GM12878 (cell line): ENCODE data around the gene PLA2G4C. TPM values are rescaled to one million over a fixed set of nuclear protein-coding genes. Genes with fewer than 3 reads are reported as not detected.

Experiments used
- ATAC-seq: fragments of 200-7000 bp; cut with Tn5 transposase; 3 replicates; pipeline ENCODE4 v1.9.1; 2020; ENCODE audit warnings: mild to moderate bottlenecking, moderate library complexity
- BruUV-seq: library from RNA; stranded (reverse); fragments of 400-500 nt; replicated peaks from 2 replicates; lab custom pipeline; 2021; lab: Mats Ljungman, UMichigan
- CTCF ChIA-PET: fragments of 300-600 bp; sonication (Branson Sonifier 250); formaldehyde crosslinking; extraction: SDS; loops from one replicate; lab custom pipeline; 2021; ENCODE audit warnings: inconsistent platforms; lab: Yijun Ruan, JAX
- POLR2A ChIA-PET: fragments of 350-600 bp; formaldehyde crosslinking; extraction: SDS; loops from one replicate; lab custom pipeline; 2021; ENCODE audit warnings: inconsistent platforms; lab: Charles Lee
- RAD21 ChIA-PET: fragments of 300-600 bp; sonication (Branson Sonifier 250); formaldehyde crosslinking; loops from one replicate; lab custom pipeline; 2023; ENCODE audit warnings: antibody characterized with exemption; ENCODE audit not compliant: unreplicated experiment; lab: Charles Lee
- SMC1A ChIA-PET: fragments of 300-600 bp; sonication (Branson Sonifier 250); formaldehyde crosslinking; loops from one replicate; lab custom pipeline; 2023; ENCODE audit not compliant: unreplicated experiment, uncharacterized antibody; lab: Charles Lee
- DNase-seq: peaks from one replicate; pipeline ENCODE4 v3.0.0-alpha.2; 2011; ENCODE audit warnings: low read depth, low spot score
- FAIRE-seq: peaks from 3 replicates; lab custom pipeline; 2011; peaks lifted over from hg19 to GRCh38; lab: Jason Lieb, UNC
- H2AFZ ChIP-seq: 2 replicates; pipeline ENCODE4 v1.6.0; 2011; ENCODE audit warnings: low read depth, low read length, control low read depth; ENCODE audit not compliant: control insufficient read depth
- H3K27ac ChIP-seq: 2 replicates; pipeline ENCODE4 v1.5.1; 2011; ENCODE audit warnings: control low read depth; ENCODE audit not compliant: control insufficient read depth, insufficient read depth
- H3K27me3 ChIP-seq, 2 experiments: replicated peaks in 1 of 2; 2 replicates each; pipeline versions ENCODE4 v1.6.0 to v1.6.1; 2011; ENCODE audit warnings: low read length in 1 of 2; ENCODE audit not compliant: control insufficient read depth in 2 of 2, insufficient read depth in 2 of 2
- H3K36me3 ChIP-seq, 2 experiments: 2 replicates each; pipeline ENCODE4 v1.5.1; 2011; ENCODE audit warnings: low read length in 1 of 2; ENCODE audit not compliant: control insufficient read depth in 2 of 2, insufficient read depth in 2 of 2
- H3K4me1 ChIP-seq: 2 replicates; pipeline ENCODE4 v1.6.1; 2011; ENCODE audit warnings: mild to moderate bottlenecking, low read length, moderate library complexity, mixed read lengths; ENCODE audit not compliant: control insufficient read depth, insufficient read depth
- H3K4me2 ChIP-seq: 2 replicates; pipeline ENCODE4 v1.6.0; 2011; ENCODE audit warnings: control low read depth; ENCODE audit not compliant: control insufficient read depth, insufficient read depth
- H3K4me3 ChIP-seq: fragments of 200-600 bp; sonication (generic); 2 replicates; pipeline ENCODE4 v1.5.1; 2016
- H3K79me2 ChIP-seq: 2 replicates; pipeline ENCODE4 v1.6.0; 2011; ENCODE audit warnings: low read length; ENCODE audit not compliant: control insufficient read depth, insufficient read depth
- H3K9ac ChIP-seq: 2 replicates; pipeline ENCODE4 v1.8.0; 2011; ENCODE audit warnings: low read length, control low read depth, mixed read lengths; ENCODE audit not compliant: control insufficient read depth, insufficient read depth
- H3K9me3 ChIP-seq: replicated peaks from 3 replicates; pipeline ENCODE4 v1.5.1; 2011; ENCODE audit warnings: mild to moderate bottlenecking, low read length; ENCODE audit not compliant: control insufficient read depth, insufficient read depth
- H4K20me1 ChIP-seq: 2 replicates; pipeline ENCODE4 v1.6.0; 2011; ENCODE audit not compliant: control insufficient read depth, insufficient read depth
- BRCA1 ChIP-seq: IDR thresholded peaks from 2 replicates; pipeline ENCODE4 v1.6.1; 2011; ENCODE audit warnings: low read depth, low read length, improper control_type of control experiment
- CHD4 ChIP-seq: fragments of 200-600 bp; sonication (generic); IDR thresholded peaks from 2 replicates; pipeline ENCODE4 v1.6.1; 2016; ENCODE audit warnings: mild to moderate bottlenecking
- EGR1 ChIP-seq, 2 experiments: IDR thresholded peaks; 1 replicate in 1 of 2; 2 replicates in 1 of 2; pipeline ENCODE4 v1.6.1; 2011 to 2012; ENCODE audit warnings: low read depth in 2 of 2, low read length in 2 of 2, borderline replicate concordance in 1 of 2, mild to moderate bottlenecking in 1 of 2, moderate library complexity in 1 of 2
- IRF4 ChIP-seq: IDR thresholded peaks from 2 replicates; pipeline ENCODE4 v1.6.1; 2011; ENCODE audit warnings: low read depth, low read length
- JUNB ChIP-seq: IDR thresholded peaks from 2 replicates; pipeline ENCODE4 v1.6.1; 2016; ENCODE audit warnings: antibody characterized with exemption, mild to moderate bottlenecking
- MTA2 ChIP-seq: fragments of 450-650 bp; IDR thresholded peaks from 2 replicates; pipeline ENCODE4 v1.6.1; 2016; ENCODE audit warnings: low read depth, mild to moderate bottlenecking, moderate library complexity
- NFYA ChIP-seq: IDR thresholded peaks from 2 replicates; pipeline ENCODE4 v1.6.1; 2011; ENCODE audit warnings: low read depth, mild to moderate bottlenecking, low read length, improper control_type of control experiment, borderline replicate concordance
- NFYB ChIP-seq: IDR thresholded peaks from 2 replicates; pipeline ENCODE4 v1.6.1; 2011; ENCODE audit warnings: low read depth, mild to moderate bottlenecking, low read length, improper control_type of control experiment, moderate library complexity; ENCODE audit not compliant: insufficient read depth
- NRF1 ChIP-seq: conservative IDR thresholded peaks from 2 replicates; pipeline ENCODE4 v1.6.1; 2011; ENCODE audit warnings: mild to moderate bottlenecking, low read depth, low read length, improper control_type of control experiment
- RELA ChIP-seq: fragments of 450-650 bp; IDR thresholded peaks from 2 replicates; pipeline ENCODE4 v1.8.0; 2014; ENCODE audit warnings: borderline replicate concordance; ENCODE audit not compliant: partially characterized antibody
- RUNX3 ChIP-seq: IDR thresholded peaks from 2 replicates; pipeline ENCODE4 v1.6.1; 2012; ENCODE audit warnings: low read length, inconsistent platforms
- SIX5 ChIP-seq: IDR thresholded peaks from 2 replicates; pipeline ENCODE4 v1.6.1; 2011; ENCODE audit warnings: mild to moderate bottlenecking, low read depth, low read length, moderate library complexity; ENCODE audit not compliant: severe bottlenecking
- WGBS: methylation state at CpG from one replicate; pipeline ENCODE4 v1.1.6; 2016; ENCODE audit warnings: low lambda C conversion rate; ENCODE audit not compliant: insufficient replicate concordance, insufficient coverage; ENCODE audit errors: missing lambda C conversion rate; 5-methylcytosine and 5-hydroxymethylcytosine counted together
- in situ Hi-C: fragments of 300-500 bp; cut with MboI; formaldehyde crosslinking; loops from 9 replicates; pipeline ENCODE4 v1.14.3; 2018; ENCODE audit warnings: mixed read lengths
- intact Hi-C: fragments of 100-400 bp; cut with micrococcal nuclease; formaldehyde crosslinking; loops from one replicate; pipeline ENCODE4 v1.14.2; 2022; ENCODE audit not compliant: unreplicated experiment
- polyA plus RNA-seq, 11 experiments: library from polyadenylated mRNA; depleted of rRNA in 4 of 11; unstranded in 6 of 11; stranded (reverse) in 5 of 11; fragments of >200 nt; fragmentation: Nextera tagmentation in 4 of 11; fragmentation: Illumina TruSeq in 1 of 11; extraction: Ambion mirVana in 4 of 11; extraction: Trizol in 1 of 11; gene quantifications; 1 replicate in 1 of 11; 2 replicates in 10 of 11; pipeline versions ENCODE4 v1.2.1 to v1.2.3, GENCODE V29; 2011 to 2016; ENCODE audit warnings: inconsistent platforms in 2 of 11, missing spikeins in 2 of 11, low read depth in 1 of 11
- total RNA-seq, 4 experiments: library from RNA; depleted of rRNA in 3 of 4; stranded (reverse); fragments of >200 nt in 3 of 4; fragmentation: Illumina TruSeq in 1 of 4; extraction: Trizol in 1 of 4; gene quantifications; 2 replicates each; pipeline versions ENCODE4 v1.2.1 to v1.2.3, GENCODE V29; 2013 to 2021
- TF ChIP-seq, protein P1 (sequence below): IDR thresholded peaks from 2 replicates; pipeline ENCODE4 v1.6.1; 2012; ENCODE audit warnings: low read length, inconsistent platforms
- TF ChIP-seq, protein P2 (sequence below): fragments of 450-650 bp; IDR thresholded peaks from 2 replicates; pipeline ENCODE4 v1.6.1; 2016; ENCODE audit warnings: mild to moderate bottlenecking, moderate library complexity, borderline replicate concordance
- TF ChIP-seq, protein P3 (sequence below): fragments of 450-650 bp; conservative IDR thresholded peaks from 2 replicates; pipeline ENCODE4 v1.6.1; 2017; ENCODE audit warnings: mild to moderate bottlenecking, moderate library complexity
- TF ChIP-seq, protein P4 (sequence below): IDR thresholded peaks from 2 replicates; pipeline ENCODE4 v1.6.1; 2011; ENCODE audit warnings: low read depth, mild to moderate bottlenecking, low read length, moderate library complexity, borderline replicate concordance; ENCODE audit errors: extremely low read depth

The PLA2G4C gene
- total and polyA plus RNA-seq, 10 of the 15 experiments (the other 5 are each of a cell fraction or from before 2014, with no cell fraction given): 0.53 to 3.6 (median 1.1) TPM

DNA sequence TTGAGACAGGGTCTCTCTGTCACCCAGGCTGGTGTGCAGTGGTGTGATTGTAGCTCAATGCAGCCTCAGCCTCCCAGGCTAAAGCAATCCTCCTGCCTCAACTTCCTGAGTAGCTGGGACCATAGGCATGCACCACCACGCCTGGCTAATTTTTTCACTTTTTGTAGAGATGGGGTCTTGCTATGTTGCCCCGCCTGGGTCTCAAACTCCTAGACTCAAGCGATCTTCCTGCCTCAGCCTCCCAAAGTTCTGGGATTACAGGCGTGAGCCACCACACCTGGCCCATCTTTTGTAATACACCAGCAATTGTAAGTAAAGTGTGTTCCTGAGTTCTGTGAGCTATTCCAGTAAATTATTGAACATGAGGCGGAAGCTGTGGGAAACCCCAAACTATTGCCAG is 6.7 kb downstream of the PLA2G4C start:
- ChIA-PET POLR2A (interaction anchor here (1.2 kb wide), 1 partner anchor 156 kb away, joined by 3 read pairs; no protein-coding TSS in a partner anchor), RAD21 (no interaction called here), SMC1A (interaction anchor here (1.1 to 1.5 kb wide), 2 partner anchors 18 to 115 kb away, joined by 3 to 4 read pairs; no protein-coding TSS in a partner anchor), CTCF (interaction anchor here (0.7 to 12.4 kb wide), 10 partner anchors 9 to 211 kb away, joined by 3 to 192 read pairs (median 3); no protein-coding TSS in a partner anchor)
- H3K27ac ChIP-seq: no peak overlapping the region
- no peaks in the 10 kb centered on the region for H3K27me3 ChIP-seq
- WGBS: 81% methylated on average over 5 of the region's 5 CpGs
- in situ Hi-C loops (no loop called here), intact Hi-C loops (no loop called here)
- no peaks in the 10 kb centered on the region for H3K79me2 ChIP-seq
- FAIRE-seq (no peak), DNase-seq (no peak), ATAC-seq (no peak)
- no peaks in the 10 kb centered on the region for H4K20me1 ChIP-seq
- no peak for TF ChIP-seq MTA2
- TF ChIP-seq, protein P1, sequence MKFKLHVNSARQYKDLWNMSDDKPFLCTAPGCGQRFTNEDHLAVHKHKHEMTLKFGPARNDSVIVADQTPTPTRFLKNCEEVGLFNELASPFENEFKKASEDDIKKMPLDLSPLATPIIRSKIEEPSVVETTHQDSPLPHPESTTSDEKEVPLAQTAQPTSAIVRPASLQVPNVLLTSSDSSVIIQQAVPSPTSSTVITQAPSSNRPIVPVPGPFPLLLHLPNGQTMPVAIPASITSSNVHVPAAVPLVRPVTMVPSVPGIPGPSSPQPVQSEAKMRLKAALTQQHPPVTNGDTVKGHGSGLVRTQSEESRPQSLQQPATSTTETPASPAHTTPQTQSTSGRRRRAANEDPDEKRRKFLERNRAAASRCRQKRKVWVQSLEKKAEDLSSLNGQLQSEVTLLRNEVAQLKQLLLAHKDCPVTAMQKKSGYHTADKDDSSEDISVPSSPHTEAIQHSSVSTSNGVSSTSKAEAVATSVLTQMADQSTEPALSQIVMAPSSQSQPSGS: no peak
- no peak for TF ChIP-seq RELA
- no peak for TF ChIP-seq IRF4
- TF ChIP-seq, protein P2, sequence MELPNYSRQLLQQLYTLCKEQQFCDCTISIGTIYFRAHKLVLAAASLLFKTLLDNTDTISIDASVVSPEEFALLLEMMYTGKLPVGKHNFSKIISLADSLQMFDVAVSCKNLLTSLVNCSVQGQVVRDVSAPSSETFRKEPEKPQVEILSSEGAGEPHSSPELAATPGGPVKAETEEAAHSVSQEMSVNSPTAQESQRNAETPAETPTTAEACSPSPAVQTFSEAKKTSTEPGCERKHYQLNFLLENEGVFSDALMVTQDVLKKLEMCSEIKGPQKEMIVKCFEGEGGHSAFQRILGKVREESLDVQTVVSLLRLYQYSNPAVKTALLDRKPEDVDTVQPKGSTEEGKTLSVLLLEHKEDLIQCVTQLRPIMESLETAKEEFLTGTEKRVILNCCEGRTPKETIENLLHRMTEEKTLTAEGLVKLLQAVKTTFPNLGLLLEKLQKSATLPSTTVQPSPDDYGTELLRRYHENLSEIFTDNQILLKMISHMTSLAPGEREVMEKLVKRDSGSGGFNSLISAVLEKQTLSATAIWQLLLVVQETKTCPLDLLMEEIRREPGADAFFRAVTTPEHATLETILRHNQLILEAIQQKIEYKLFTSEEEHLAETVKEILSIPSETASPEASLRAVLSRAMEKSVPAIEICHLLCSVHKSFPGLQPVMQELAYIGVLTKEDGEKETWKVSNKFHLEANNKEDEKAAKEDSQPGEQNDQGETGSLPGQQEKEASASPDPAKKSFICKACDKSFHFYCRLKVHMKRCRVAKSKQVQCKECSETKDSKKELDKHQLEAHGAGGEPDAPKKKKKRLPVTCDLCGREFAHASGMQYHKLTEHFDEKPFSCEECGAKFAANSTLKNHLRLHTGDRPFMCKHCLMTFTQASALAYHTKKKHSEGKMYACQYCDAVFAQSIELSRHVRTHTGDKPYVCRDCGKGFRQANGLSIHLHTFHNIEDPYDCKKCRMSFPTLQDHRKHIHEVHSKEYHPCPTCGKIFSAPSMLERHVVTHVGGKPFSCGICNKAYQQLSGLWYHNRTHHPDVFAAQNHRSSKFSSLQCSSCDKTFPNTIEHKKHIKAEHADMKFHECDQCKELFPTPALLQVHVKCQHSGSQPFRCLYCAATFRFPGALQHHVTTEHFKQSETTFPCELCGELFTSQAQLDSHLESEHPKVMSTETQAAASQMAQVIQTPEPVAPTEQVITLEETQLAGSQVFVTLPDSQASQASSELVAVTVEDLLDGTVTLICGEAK: no peak
- TF ChIP-seq RUNX3: no peak
- TF ChIP-seq NFYB: no peak
- TF ChIP-seq JUNB: no peak
- TF ChIP-seq CHD4: no peak
- TF ChIP-seq NRF1: no peak
- no peak for TF ChIP-seq EGR1 (IDR thresholded peaks at IDR 0.05; ENCODE audit: borderline replicate concordance in 1 of 2, low read depth in 2 of 2, low read length in 2 of 2)
- TF ChIP-seq, protein P3, sequence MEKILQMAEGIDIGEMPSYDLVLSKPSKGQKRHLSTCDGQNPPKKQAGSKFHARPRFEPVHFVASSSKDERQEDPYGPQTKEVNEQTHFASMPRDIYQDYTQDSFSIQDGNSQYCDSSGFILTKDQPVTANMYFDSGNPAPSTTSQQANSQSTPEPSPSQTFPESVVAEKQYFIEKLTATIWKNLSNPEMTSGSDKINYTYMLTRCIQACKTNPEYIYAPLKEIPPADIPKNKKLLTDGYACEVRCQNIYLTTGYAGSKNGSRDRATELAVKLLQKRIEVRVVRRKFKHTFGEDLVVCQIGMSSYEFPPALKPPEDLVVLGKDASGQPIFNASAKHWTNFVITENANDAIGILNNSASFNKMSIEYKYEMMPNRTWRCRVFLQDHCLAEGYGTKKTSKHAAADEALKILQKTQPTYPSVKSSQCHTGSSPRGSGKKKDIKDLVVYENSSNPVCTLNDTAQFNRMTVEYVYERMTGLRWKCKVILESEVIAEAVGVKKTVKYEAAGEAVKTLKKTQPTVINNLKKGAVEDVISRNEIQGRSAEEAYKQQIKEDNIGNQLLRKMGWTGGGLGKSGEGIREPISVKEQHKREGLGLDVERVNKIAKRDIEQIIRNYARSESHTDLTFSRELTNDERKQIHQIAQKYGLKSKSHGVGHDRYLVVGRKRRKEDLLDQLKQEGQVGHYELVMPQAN: no peak
- no peak for TF ChIP-seq BRCA1
- no peak for TF ChIP-seq SIX5
- TF ChIP-seq, protein P4, sequence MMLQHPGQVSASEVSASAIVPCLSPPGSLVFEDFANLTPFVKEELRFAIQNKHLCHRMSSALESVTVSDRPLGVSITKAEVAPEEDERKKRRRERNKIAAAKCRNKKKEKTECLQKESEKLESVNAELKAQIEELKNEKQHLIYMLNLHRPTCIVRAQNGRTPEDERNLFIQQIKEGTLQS: no peak
- TF ChIP-seq NFYA: no peak
- peaks cover 4% of the 10 kb centered on the region for H3K4me1 ChIP-seq
- H3K4me2 ChIP-seq: no peak overlapping the region
- no peaks in the 10 kb centered on the region; a peak in 1 of 4 replicates for H3K36me3 ChIP-seq
- no peak overlapping the region for H2AFZ ChIP-seq
- no peaks in the 10 kb centered on the region for H3K9me3 ChIP-seq
- BruUV-seq: no TSS peak
- H3K9ac ChIP-seq: no peak overlapping the region
- H3K4me3 ChIP-seq: no peak overlapping the region
